HCT116 (cell line): ENCODE measurements around the gene RNF141.

Experiments used
- CTCF ChIP-seq, 3 experiments: fragments of 200-600 bp in 1 of 3; sonication (generic) in 1 of 3; IDR thresholded peaks in 2 of 3; conservative IDR thresholded peaks in 1 of 3; 2 replicates each; pipeline ENCODE4 v1.5.1; 2012 to 2017; ENCODE audit warnings: low read depth in 2 of 3, low read length in 2 of 3, antibody characterized with exemption in 1 of 3, borderline replicate concordance in 1 of 3, control low read depth in 1 of 3, mild to moderate bottlenecking in 1 of 3, mixed read lengths in 1 of 3, mixed run types in 1 of 3, moderate library complexity in 1 of 3; ENCODE audit not compliant: insufficient read depth in 1 of 3
- POLR2AphosphoS5 ChIP-seq: IDR thresholded peaks from 2 replicates; pipeline ENCODE4 v1.6.1; 2011; ENCODE audit warnings: mild to moderate bottlenecking, low read depth, low read length, moderate library complexity
- SP1 ChIP-seq: IDR thresholded peaks from 2 replicates; pipeline ENCODE4 v1.6.1; 2012; ENCODE audit warnings: low read depth
- ZBTB33 ChIP-seq: IDR thresholded peaks from 2 replicates; pipeline ENCODE4 v1.6.1; 2011; ENCODE audit warnings: mild to moderate bottlenecking, low read length, moderate library complexity; ENCODE audit not compliant: insufficient replicate concordance; ENCODE audit errors: extremely low read depth

GRCh38 chr11:10498022-10498400, 43.0 kb downstream of the RNF141 start:
- no peak for TF ChIP-seq CTCF (IDR thresholded peaks at IDR 0.05 in 2 of 3, conservative IDR thresholded peaks at IDR 0.05 in 1 of 3; ENCODE audit: borderline replicate concordance in 1 of 3, insufficient read depth in 1 of 3, low read depth in 2 of 3, low read length in 2 of 3)
- TF ChIP-seq POLR2AphosphoS5, result no peak
- TF ChIP-seq SP1, result no peak
- no peak for TF ChIP-seq ZBTB33
